Suppressor macrophage treated with lipopolysaccharide for 4 hours (primary cell): ENCODE data around the gene ASCL5.

Experiments used
- DNase-seq: peaks from one replicate; pipeline ENCODE4 v3.0.0-alpha.2; 2020

ASCL5 gene

DNA sequence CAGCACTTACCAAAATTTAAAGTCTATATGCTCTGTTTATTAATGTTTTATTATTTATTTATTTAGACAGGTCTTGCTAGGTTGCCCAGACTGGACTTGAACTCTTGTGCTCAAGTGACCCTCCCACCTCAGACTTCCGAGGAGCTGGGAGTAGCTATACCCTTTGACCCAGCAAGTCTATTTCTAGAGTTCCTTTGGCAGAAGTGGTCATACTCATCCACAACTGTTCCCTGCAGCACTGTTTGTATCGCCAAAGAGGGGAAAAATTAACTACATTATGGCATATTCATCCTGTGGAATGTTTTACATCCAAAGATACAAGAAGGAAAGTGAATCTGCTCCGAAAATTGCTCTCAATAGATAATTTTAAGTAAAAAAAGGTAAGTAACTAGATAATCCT is 43.2 kb downstream of the ASCL5 start:
- no peak for DNase-seq

DNA sequence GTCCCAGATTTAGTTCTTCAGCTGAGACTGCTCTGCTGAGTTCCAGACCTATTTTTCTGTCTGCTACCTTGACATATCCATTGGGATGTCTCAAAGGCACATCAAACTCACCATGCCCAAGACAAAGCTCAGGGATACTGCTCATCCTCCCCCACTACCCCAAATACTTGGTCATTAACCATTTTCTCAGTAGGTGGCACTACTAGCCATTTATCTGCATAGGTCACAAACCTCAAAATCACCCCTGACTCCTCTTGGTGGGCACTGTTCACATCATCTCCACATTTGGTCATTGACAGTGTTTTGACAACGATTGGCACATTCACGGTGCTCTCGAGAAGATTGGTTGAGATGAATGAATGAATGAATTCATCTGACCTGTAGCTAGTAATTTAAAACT is 46.8 kb downstream of the ASCL5 start:
- no peak for DNase-seq

DNA sequence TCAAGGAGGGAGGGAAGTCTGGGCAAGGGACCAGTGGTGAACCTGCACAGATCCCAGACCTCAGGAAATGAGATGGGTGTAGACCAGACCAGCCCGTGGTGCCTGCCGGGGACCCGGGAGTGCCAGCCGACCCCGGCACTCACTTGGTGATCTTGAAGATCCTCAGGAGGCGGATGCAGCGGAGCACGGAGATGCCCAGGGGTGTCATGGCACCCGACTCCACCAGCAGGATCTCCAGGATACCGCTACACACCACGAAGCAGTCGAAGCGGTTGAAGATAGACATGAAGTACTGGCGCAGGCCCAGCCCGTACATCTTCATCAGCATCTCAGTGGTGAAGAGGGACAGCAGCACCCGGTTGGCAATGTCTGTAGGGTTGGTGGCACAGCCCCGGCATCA is 49.2 kb downstream of the ASCL5 start:
- DNase-seq: no peak

DNA sequence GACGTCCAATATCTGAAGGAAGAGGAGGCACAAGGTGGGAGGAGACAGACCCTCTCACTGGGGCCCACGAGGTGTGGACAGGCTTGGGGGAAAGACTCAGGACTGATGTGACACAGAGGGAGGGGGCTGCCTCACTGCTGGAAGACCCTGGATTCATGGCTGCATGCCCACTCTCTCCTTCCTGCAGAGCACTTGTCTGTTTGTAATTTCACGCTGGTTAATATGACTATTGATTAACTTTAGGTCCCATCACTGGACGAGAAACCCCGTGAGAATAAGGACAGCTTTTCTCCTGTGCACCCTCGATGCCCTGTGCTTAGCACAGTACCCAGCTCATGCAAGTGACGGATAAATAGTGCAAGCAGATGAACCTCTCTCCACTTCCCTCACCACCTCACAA is 49.9 kb downstream of the ASCL5 start:
- no peak for DNase-seq

DNA sequence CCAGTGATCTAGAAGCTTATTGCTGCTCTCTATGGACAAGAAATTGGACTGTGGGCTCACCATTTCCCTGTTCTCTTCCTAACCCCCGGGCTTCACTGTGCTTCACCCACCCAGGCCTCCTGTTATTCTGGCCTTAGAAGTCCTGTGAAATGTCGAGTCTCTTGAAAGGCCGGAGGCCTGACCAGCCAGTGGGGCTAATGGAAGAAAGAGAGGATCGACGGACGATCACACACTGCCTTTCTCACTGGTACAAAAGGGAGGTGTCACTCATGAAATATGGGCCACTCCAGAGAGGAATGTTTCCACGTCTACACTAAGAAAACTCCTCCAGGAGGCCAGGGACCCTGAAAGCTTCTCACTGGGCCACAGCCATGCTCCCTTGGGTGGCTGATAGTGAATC is 50.9 kb downstream of the ASCL5 start:
- no peak for DNase-seq

DNA sequence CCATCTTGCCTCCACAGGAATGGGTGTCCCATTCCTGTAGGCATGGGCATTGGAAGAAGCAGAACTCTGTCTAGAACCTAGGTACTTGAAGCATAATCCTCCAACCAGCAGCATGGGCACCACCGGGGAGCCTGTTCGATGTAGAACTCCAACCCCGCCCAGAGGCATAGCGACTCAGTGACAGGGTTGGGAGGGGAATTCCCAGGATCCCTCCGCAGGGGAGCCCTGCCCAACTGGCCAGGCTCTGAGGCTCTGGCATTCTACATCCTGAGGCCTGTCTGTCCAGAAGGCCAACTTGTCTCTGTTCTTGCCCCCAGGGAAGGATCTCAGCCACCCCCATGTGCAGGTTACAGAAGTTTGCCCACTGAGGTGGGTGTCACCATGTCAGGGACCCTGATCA is 53.0 kb downstream of the ASCL5 start:
- no peak for DNase-seq

DNA sequence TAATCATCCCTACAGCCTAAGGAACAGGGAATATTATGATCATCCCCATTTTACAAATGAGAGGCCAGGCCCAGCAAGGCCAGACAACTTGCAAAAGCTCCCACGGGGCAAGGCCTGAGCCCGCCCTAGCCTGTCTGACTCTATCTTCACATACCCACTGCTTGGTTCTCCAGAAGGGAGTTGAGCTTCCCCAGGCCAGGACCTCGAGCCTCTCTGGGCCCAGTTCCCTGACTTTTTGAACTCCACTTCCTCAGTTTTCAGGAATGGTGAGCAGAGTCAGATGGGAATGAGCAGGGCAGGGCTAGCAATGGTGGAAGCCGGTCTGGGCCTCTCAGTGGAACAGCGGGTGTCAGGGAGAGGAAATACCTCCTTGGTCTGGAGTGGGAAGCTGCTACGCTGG is 54.1 kb downstream of the ASCL5 start:
- DNase-seq: no peak

DNA sequence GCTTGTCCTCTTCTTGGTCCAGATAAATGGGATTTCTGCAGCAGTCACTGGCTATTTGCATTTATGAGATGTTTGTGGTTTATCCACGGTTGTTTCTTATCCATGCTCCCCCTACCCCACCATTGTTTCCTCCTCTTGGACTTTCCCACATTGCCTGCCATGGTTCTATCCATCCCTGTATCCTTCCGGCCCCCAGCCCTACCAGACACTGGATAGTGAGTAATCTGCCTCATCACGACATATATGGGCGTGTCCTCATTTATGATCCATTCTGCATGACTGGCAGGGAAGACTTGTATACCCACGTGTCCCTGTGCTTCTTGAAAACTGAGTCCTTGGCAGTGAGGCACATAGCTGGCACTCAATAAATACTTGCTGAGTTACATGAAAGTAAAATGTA is 54.8 kb downstream of the ASCL5 start:
- no peak for DNase-seq

DNA sequence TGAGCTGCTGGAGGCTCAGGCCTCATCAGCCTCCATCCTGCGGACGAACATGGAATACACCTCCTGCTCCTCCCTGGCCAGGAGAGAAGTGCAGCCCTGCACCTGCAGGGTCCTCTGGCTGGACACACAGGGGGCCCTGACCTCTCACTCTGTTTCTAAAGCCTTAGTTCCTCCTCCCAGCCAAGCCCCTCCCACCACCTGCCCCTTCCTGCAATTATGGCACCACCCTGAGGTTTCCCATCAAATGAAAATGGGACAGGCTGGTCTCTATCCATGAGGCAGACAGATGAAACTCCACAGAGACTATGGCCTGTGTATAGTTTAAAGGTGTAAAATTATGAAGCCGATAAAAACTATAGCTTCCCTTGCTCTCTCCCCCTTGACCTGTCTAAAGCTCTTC is 57.3 kb downstream of the ASCL5 start:
- DNase-seq: no peak

DNA sequence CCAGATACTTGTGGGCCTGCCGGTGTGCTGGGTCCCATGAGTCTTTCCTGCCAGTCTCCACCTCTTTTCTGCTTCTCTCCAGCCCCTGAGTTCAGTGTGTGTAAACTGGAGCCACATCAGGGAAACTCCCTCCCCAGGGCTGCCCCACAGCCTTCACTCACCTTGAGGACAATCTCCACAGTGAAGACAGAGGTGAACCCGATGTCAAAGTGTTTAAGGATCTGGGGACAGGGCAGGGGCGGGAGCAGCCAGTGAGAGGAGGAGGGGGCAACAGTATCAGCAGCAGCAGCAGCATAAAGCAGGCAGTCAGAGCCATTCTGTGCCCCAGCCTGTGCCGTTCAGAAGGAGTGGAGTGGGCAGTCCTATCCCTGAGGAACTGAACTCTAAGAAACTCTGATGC is 58.0 kb downstream of the ASCL5 start:
- no peak for DNase-seq

DNA sequence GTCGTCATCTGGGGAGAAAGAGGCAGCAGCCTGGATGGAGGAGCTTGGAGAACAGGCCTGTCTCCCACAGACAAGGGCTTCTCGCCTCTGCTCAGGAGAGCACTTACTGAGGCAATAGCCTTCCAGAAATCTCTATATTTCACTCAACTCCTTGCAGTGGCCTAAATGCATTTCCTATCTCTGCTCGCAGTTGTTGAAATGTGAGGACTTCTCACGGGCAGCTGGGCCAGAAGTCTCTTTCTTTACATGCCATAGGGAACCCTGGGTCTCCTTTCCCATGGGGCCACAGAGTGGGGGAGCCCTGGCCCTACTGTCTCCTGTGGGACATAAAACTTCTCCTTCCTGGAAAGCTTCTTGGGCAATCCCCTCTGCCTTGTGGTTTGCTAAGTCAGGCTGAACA is 60.0 kb downstream of the ASCL5 start:
- DNase-seq: no peak

DNA sequence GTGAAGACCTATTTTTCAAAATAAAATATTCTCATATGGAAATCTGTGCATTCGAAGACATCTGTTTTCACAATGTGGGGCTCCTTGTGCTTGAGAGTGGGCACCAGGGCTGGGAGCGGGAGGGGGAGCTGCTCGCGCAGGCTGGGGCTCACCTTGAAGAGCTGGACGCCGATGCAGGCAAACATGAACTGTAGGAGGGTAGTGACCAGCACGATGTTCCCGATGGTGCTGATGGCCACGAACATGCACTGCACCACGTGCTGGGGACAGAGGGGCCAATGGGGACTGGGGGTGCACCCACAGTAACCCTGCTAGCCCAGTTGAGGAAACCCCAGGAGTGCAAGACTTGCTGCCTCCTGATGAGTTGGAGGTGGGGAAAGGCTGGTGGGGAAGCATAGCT is 61.3 kb downstream of the ASCL5 start:
- no peak for DNase-seq

DNA sequence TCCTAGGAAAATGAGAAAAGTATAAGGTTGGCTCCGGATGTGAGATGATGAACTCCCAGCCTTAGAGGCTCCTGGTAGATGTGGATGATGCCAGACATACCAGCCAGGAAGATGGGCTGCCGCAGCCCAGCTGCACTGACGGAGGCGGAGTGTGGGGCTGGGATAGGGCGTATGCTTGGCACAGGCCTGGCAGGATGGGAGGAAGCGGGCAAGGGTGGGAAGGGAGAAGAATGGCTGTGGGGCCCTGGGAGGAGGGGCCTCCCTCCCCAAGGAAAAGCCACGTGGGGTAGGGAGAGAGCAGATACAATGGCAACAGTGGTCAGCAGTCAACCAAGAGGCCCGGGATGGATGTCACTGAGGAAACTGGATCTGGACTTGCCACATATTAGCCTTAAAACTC is 62.2 kb downstream of the ASCL5 start:
- DNase-seq: no peak
